ENCODE data around the gene CTDSP1.

Gene CTDSP1

GRCh38 chr2:218383892-218384519 is 15.7 kb upstream of the CTDSP1 start:
- DNase-seq (ENCODE audit: low spot score), result no peak

GRCh38 chr2:218384975-218385374 is 14.7 kb upstream of the CTDSP1 start:
- DNase-seq (ENCODE audit: low spot score), result no peak

GRCh38 chr2:218386505-218387368 is 12.9 kb upstream of the CTDSP1 start:
- no peak for DNase-seq (ENCODE audit: low spot score)

- DNase-seq (ENCODE audit: low spot score), result no peak
These were observed 12.1 kb upstream of the CTDSP1 start for GRCh38 chr2:218387369-218388194.

GRCh38 chr2:218389333-218390150 is 10.1 kb upstream of the CTDSP1 start:
- no peak for DNase-seq (ENCODE audit: low spot score)

GRCh38 chr2:218391202-218391601 is 8.5 kb upstream of the CTDSP1 start:
- no peak for DNase-seq (ENCODE audit: low spot score)

- no peak for DNase-seq (ENCODE audit: low spot score)
These were observed 7.2 kb upstream of the CTDSP1 start for GRCh38 chr2:218392459-218392858.

- DNase-seq (ENCODE audit: low spot score), result no peak
These were observed 6.7 kb upstream of the CTDSP1 start for GRCh38 chr2:218392891-218393462.

GRCh38 chr2:218393750-218394290 is 5.8 kb upstream of the CTDSP1 start:
- no peak for DNase-seq (ENCODE audit: low spot score)

GRCh38 chr2:218394298-218395089 is 5.2 kb upstream of the CTDSP1 start:
- no peak for DNase-seq (ENCODE audit: low spot score)

- DNase-seq (ENCODE audit: low spot score), result no peak
These were observed 4.6 kb upstream of the CTDSP1 start for GRCh38 chr2:218395090-218395444.

- DNase-seq (ENCODE audit: low spot score), result no peak
These were observed 4.2 kb upstream of the CTDSP1 start for GRCh38 chr2:218395456-218395825.

GRCh38 chr2:218395826-218396687 is 3.6 kb upstream of the CTDSP1 start:
- DNase-seq (ENCODE audit: low spot score), result peak; percentile 95

- DNase-seq (ENCODE audit: low spot score), result peak; percentile 69
These were observed 2.8 kb upstream of the CTDSP1 start for GRCh38 chr2:218396688-218397462.

- DNase-seq (ENCODE audit: low spot score), result no peak
These were observed 2.2 kb upstream of the CTDSP1 start for GRCh38 chr2:218397463-218397819.

GRCh38 chr2:218397820-218398436 is 1.7 kb upstream of the CTDSP1 start:
- DNase-seq (ENCODE audit: low spot score), result peak; percentile 69

- peak; percentile 42 for DNase-seq (ENCODE audit: low spot score)
These were observed 954 bp upstream of the CTDSP1 start for GRCh38 chr2:218398437-218399390.
